Progenitor cell of endocrine pancreas (in vitro differentiated cells): ENCODE data around the gene DPP6. TPM values are rescaled to one million over a fixed set of nuclear protein-coding genes. Genes with fewer than 3 reads are reported as not detected.

Source experiments
- DNase-seq: peaks from one replicate; pipeline ENCODE4 v3.0.0; 2021; ENCODE audit warnings: low spot score; ENCODE audit not compliant: unreplicated experiment
- H3K27ac Mint-ChIP-seq: 2 replicates; pipeline ENCODE4 v1.8.0; 2021; ENCODE audit warnings: mild to moderate bottlenecking, moderate library complexity, mixed read lengths
- H3K27me3 Mint-ChIP-seq: 2 replicates; pipeline ENCODE4 v1.8.0; 2021; ENCODE audit warnings: mixed read lengths
- H3K36me3 Mint-ChIP-seq: 2 replicates; pipeline ENCODE4 v1.8.0; 2022; ENCODE audit warnings: mixed read lengths; ENCODE audit not compliant: insufficient read depth
- H3K4me1 Mint-ChIP-seq: 2 replicates; pipeline ENCODE4 v1.8.0; 2021; ENCODE audit warnings: low read depth, mixed read lengths
- H3K4me3 Mint-ChIP-seq: 2 replicates; pipeline ENCODE4 v1.8.0; 2021; ENCODE audit warnings: low read depth, mild to moderate bottlenecking, moderate library complexity, mixed read lengths
- H3K9me3 Mint-ChIP-seq: 2 replicates; pipeline ENCODE4 v1.8.0; 2021; ENCODE audit warnings: low read depth, mixed read lengths
- CTCF ChIP-seq: fragments of 200-600 bp; sonication (generic); IDR thresholded peaks from one replicate; pipeline ENCODE4 v1.5.0; 2021; ENCODE audit warnings: antibody characterized with exemption, mild to moderate bottlenecking; ENCODE audit not compliant: unreplicated experiment
- total RNA-seq: library from RNA; stranded (reverse); gene quantifications from 2 replicates; pipeline ENCODE4 v1.2.1, GENCODE V29; 2021

DPP6 gene
- total RNA-seq, 1 donor from 2014 or later = 13.4 TPM

- H3K4me1 Mint-ChIP-seq = no peaks in the 10 kb centered on the region
- no peak overlapping the region for H3K4me3 Mint-ChIP-seq
- H3K27ac Mint-ChIP-seq = no peak overlapping the region
- DNase-seq = no peak
- H3K27me3 Mint-ChIP-seq = no peaks in the 10 kb centered on the region
- H3K36me3 Mint-ChIP-seq = peaks cover 3% of the 10 kb centered on the region
- peaks cover 11% of the 10 kb centered on the region for H3K9me3 Mint-ChIP-seq
- no peak for TF ChIP-seq CTCF
Observed at GRCh38 chr7:154650275-154650674, 598.1 kb downstream of the DPP6 start.

- TF ChIP-seq CTCF = no peak
- Mint-ChIP-seq H3K36me3 (peaks cover 5% of the 10 kb centered on the region), H3K9me3 (peaks cover 11% of the 10 kb centered on the region), H3K27me3 (no peaks in the 10 kb centered on the region), H3K27ac (no peak overlapping the region), H3K4me3 (no peak overlapping the region), H3K4me1 (no peaks in the 10 kb centered on the region)
- DNase-seq = no peak
Observed at GRCh38 chr7:154651501-154651900, 599.3 kb downstream of the DPP6 start.

GRCh38 chr7:154652564-154652963 lies 600.4 kb downstream of the DPP6 start:
- no peaks in the 10 kb centered on the region for H3K27me3 Mint-ChIP-seq
- no peak for TF ChIP-seq CTCF
- H3K36me3 Mint-ChIP-seq = peaks cover 5% of the 10 kb centered on the region
- H3K27ac Mint-ChIP-seq = no peak overlapping the region
- no peak overlapping the region for H3K4me3 Mint-ChIP-seq
- peaks cover 11% of the 10 kb centered on the region for H3K9me3 Mint-ChIP-seq
- no peak for DNase-seq
- H3K4me1 Mint-ChIP-seq = no peaks in the 10 kb centered on the region

- DNase-seq = no peak
- Mint-ChIP-seq H3K27ac (no peak overlapping the region), H3K27me3 (no peaks in the 10 kb centered on the region), H3K9me3 (peaks cover 11% of the 10 kb centered on the region), H3K4me3 (no peak overlapping the region), H3K36me3 (peaks cover 5% of the 10 kb centered on the region), H3K4me1 (no peaks in the 10 kb centered on the region)
- no peak for TF ChIP-seq CTCF
Observed at GRCh38 chr7:154653281-154653680, 601.1 kb downstream of the DPP6 start.

- no peaks in the 10 kb centered on the region for H3K27me3 Mint-ChIP-seq
- H3K9me3 Mint-ChIP-seq = peaks cover 13% of the 10 kb centered on the region
- TF ChIP-seq CTCF = no peak
- no peak overlapping the region for H3K4me3 Mint-ChIP-seq
- H3K27ac Mint-ChIP-seq = no peak overlapping the region
- DNase-seq = no peak
- H3K4me1 Mint-ChIP-seq = no peaks in the 10 kb centered on the region
- peaks cover 6% of the 10 kb centered on the region for H3K36me3 Mint-ChIP-seq
Observed at GRCh38 chr7:154656618-154657017, 604.4 kb downstream of the DPP6 start.
